Neural progenitor cell (in vitro differentiated cells): ENCODE data around the gene CSTA.

Experiments used
- EZH2 ChIP-seq: fragments of 200-600 bp; sonication (generic); IDR thresholded peaks from 2 replicates; pipeline ENCODE4 v1.6.1; 2017; ENCODE audit warnings: antibody characterized with exemption, mild to moderate bottlenecking, moderate library complexity
- EZH2phosphoT487 ChIP-seq: fragments of 200-600 bp; sonication (generic); IDR thresholded peaks from 2 replicates; pipeline ENCODE4 v1.6.1; 2017; ENCODE audit warnings: antibody characterized with exemption
- TF ChIP-seq, protein P1 (sequence below): fragments of 200-600 bp; sonication (generic); IDR thresholded peaks from 2 replicates; pipeline ENCODE4 v1.5.1; 2017; ENCODE audit warnings: antibody characterized with exemption, mild to moderate bottlenecking

DNA sequence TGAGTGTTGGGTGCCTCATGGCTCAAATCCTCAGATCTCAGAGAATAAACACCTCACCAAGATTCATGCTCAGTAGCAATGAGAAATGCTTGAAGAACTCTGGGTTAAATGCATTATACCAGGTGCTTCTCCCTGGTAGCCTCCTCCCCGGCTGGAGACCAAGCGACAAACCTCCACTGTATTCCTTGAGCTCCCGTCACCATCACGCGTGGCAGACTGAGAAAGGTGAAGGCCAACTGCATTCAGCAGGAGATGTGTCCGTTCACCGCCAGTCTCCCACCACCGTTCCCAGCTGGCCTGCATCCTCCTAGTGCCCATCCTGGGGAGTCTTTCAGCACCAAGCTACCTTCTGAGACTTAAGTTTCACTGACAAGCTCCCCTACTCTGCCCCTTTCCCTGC is 7.5 kb downstream of the CSTA start:
- TF ChIP-seq, protein P1, sequence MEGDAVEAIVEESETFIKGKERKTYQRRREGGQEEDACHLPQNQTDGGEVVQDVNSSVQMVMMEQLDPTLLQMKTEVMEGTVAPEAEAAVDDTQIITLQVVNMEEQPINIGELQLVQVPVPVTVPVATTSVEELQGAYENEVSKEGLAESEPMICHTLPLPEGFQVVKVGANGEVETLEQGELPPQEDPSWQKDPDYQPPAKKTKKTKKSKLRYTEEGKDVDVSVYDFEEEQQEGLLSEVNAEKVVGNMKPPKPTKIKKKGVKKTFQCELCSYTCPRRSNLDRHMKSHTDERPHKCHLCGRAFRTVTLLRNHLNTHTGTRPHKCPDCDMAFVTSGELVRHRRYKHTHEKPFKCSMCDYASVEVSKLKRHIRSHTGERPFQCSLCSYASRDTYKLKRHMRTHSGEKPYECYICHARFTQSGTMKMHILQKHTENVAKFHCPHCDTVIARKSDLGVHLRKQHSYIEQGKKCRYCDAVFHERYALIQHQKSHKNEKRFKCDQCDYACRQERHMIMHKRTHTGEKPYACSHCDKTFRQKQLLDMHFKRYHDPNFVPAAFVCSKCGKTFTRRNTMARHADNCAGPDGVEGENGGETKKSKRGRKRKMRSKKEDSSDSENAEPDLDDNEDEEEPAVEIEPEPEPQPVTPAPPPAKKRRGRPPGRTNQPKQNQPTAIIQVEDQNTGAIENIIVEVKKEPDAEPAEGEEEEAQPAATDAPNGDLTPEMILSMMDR = no peak
- TF ChIP-seq EZH2phosphoT487 (no peak), EZH2 (no peak)
